PC-3 (cell line): Measurements from ENCODE around the gene USP54.

Experiments
- CTCF ChIP-seq: fragments of 300-600 bp; sonication (generic); conservative IDR thresholded peaks from 2 replicates; pipeline ENCODE4 v1.5.1; 2017; ENCODE audit warnings: antibody characterized with exemption, low read depth, mild to moderate bottlenecking, low read length
- EZH2phosphoT487 ChIP-seq: fragments of 300-600 bp; sonication (generic); IDR thresholded peaks from 2 replicates; pipeline ENCODE4 v1.6.1; 2018; ENCODE audit warnings: mild to moderate bottlenecking, antibody characterized with exemption, low read length, borderline replicate concordance

GRCh38 chr10:73601486-73601921, 10.4 kb upstream of the USP54 start:
- TF ChIP-seq CTCF (no peak), EZH2phosphoT487 (no peak)
